ENCODE measurements around the gene ABCA3.
"Not testable (repeated sequence)": the region's sequence is repeated elsewhere in the genome, so short reads cannot be mapped to it uniquely, and the experiment has no call there.

- TF ChIP-seq REST (IDR thresholded peaks at IDR 0.05; ENCODE audit: borderline replicate concordance); CTCF (IDR thresholded peaks at IDR 0.05; ENCODE audit: poor library complexity, severe bottlenecking); EZH2 (IDR thresholded peaks at IDR 0.05; ENCODE audit: borderline replicate concordance, insufficient read depth, low read length, poor library complexity, severe bottlenecking); RAD21 (conservative IDR thresholded peaks at IDR 0.05); TAF1 (IDR thresholded peaks at IDR 0.05; ENCODE audit: low read depth); POLR2AphosphoS5 (IDR thresholded peaks at IDR 0.05); SMC3 (conservative IDR thresholded peaks at IDR 0.05; ENCODE audit: poor library complexity); EP300 (conservative IDR thresholded peaks at IDR 0.05; ENCODE audit: poor library complexity, severe bottlenecking): not testable (repeated sequence)
Measured at GRCh38 chr16:2267505-2267912, 73.0 kb downstream of the ABCA3 start.
